MCF 10A (cell line): ENCODE data around the gene NIN. TPM values are rescaled to one million over a fixed set of nuclear protein-coding genes. Genes with fewer than 3 reads are reported as not detected.

Experiments used
- BruUV-seq: library from RNA; stranded (reverse); fragments of 400-500 nt; replicated peaks from 2 replicates; lab custom pipeline; 2021; lab: Mats Ljungman, UMichigan
- CTCF ChIA-PET: fragments of 300-600 bp; sonication (Branson Sonifier 250); formaldehyde crosslinking; extraction: SDS; loops from one replicate; lab custom pipeline; 2021; ENCODE audit warnings: antibody characterized with exemption, inconsistent platforms; lab: Yijun Ruan, JAX
- POLR2A ChIA-PET: fragments of 300-600, 350-650 bp; sonication (Branson Sonifier 250); formaldehyde crosslinking; extraction: SDS; loops from one replicate; lab custom pipeline; 2020; ENCODE audit warnings: antibody characterized with exemption, inconsistent platforms; lab: Yijun Ruan, JAX
- DNase-seq: peaks from one replicate; pipeline ENCODE4 v3.0.0-alpha.2; 2018; ENCODE audit not compliant: unreplicated experiment
- H3K27ac Mint-ChIP-seq: one replicate; pipeline ENCODE4 v1.8.0; 2022; ENCODE audit warnings: mild to moderate bottlenecking, low read depth, mixed read lengths; ENCODE audit not compliant: unreplicated experiment
- H3K27me3 Mint-ChIP-seq: one replicate; pipeline ENCODE4 v1.8.0; 2022; ENCODE audit warnings: mixed read lengths; ENCODE audit not compliant: insufficient read depth, unreplicated experiment
- H3K36me3 Mint-ChIP-seq: one replicate; pipeline ENCODE4 v1.8.0; 2022; ENCODE audit warnings: mild to moderate bottlenecking, moderate library complexity, mixed read lengths; ENCODE audit not compliant: insufficient read depth, unreplicated experiment
- H3K4me1 Mint-ChIP-seq: one replicate; pipeline ENCODE4 v1.8.0; 2022; ENCODE audit warnings: mixed read lengths; ENCODE audit not compliant: insufficient read depth, unreplicated experiment
- H3K4me3 Mint-ChIP-seq: one replicate; pipeline ENCODE4 v1.8.0; 2022; ENCODE audit warnings: mild to moderate bottlenecking, moderate library complexity, mixed read lengths; ENCODE audit not compliant: unreplicated experiment
- H3K9me3 Mint-ChIP-seq: one replicate; pipeline ENCODE4 v1.8.0; 2022; ENCODE audit warnings: mixed read lengths; ENCODE audit not compliant: unreplicated experiment
- intact Hi-C: fragments of 100-400 bp; cut with micrococcal nuclease; formaldehyde crosslinking; loops from 2 replicates; pipeline ENCODE4 v1.14.1; 2022
- total RNA-seq: library from RNA; stranded (reverse); gene quantifications from 2 replicates; pipeline ENCODE4 v1.2.3, GENCODE V29; 2022
- TF ChIP-seq, protein P1 (sequence below): fragments of 200-600 bp; IDR thresholded peaks from one replicate; pipeline ENCODE4 v1.8.0; 2022; ENCODE audit warnings: antibody characterized with exemption, mild to moderate bottlenecking; ENCODE audit not compliant: unreplicated experiment

Gene NIN
- total RNA-seq, 1 experiment from 2014 or later: 33.0 TPM

DNA sequence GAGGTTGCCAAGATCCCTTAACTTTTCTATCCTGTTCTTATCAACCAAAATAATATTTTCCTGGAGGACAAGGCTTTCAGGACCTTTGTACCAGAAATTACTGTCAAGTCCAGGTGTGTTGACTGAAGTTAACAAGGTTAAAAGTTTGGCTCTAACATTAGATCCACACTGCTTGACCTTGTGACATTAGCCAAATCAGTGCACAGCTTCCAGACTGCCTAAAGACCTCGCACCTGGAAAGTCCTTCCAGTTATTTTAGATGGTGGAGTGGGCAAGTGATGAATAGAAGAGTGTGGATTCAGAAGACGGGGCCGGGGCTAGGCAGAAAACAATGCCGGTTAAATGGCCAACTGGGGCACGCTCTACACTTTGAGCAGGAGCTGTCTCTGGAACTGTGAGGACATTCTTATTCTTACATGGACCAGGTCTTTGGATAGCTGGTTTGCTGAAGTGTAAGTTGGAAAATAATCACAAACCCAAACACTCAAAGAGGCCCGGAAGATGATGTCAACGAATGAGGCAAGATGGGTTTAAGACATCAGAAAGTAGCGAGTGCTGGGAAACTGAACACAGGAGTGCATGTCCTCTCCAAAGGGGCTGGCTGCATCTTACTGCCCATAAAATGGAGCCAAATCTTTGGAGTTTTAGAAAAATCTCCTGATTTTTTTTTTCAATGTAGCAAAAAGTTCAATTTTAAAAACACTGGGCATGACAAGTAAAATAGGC is 56.3 kb downstream of the NIN start:
- Mint-ChIP-seq H3K4me1 (peaks cover 40% of the 10 kb centered on the region), H3K27me3 (no peaks in the 10 kb centered on the region), H3K27ac (peak overlapping the region; percentile 94), H3K36me3 (peaks cover 42% of the 10 kb centered on the region), H3K4me3 (peak overlapping the region; percentile 46), H3K9me3 (no peaks in the 10 kb centered on the region)
- TSS peak; percentile 35 for BruUV-seq
- no peak for DNase-seq
- intact Hi-C loops: loop anchor here (5.0 kb wide), 1 partner anchor 107 kb away; the partner anchor contains the start of gene SAV1
- ChIA-PET CTCF (interaction anchor here (0.6 to 10.0 kb wide), 25 partner anchors 8 to 457 kb away, joined by 3 to 233 read pairs (median 5); partner anchors contain the start of gene ATL1), POLR2A (interaction anchor here (0.6 to 3.3 kb wide), 18 partner anchors 13 to 378 kb away, joined by 3 to 21 read pairs (median 6); partner anchors contain the start of genes ATL1, CDKL1, NIN and SAV1)
- TF ChIP-seq, protein P1, sequence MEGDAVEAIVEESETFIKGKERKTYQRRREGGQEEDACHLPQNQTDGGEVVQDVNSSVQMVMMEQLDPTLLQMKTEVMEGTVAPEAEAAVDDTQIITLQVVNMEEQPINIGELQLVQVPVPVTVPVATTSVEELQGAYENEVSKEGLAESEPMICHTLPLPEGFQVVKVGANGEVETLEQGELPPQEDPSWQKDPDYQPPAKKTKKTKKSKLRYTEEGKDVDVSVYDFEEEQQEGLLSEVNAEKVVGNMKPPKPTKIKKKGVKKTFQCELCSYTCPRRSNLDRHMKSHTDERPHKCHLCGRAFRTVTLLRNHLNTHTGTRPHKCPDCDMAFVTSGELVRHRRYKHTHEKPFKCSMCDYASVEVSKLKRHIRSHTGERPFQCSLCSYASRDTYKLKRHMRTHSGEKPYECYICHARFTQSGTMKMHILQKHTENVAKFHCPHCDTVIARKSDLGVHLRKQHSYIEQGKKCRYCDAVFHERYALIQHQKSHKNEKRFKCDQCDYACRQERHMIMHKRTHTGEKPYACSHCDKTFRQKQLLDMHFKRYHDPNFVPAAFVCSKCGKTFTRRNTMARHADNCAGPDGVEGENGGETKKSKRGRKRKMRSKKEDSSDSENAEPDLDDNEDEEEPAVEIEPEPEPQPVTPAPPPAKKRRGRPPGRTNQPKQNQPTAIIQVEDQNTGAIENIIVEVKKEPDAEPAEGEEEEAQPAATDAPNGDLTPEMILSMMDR: no peak

DNA sequence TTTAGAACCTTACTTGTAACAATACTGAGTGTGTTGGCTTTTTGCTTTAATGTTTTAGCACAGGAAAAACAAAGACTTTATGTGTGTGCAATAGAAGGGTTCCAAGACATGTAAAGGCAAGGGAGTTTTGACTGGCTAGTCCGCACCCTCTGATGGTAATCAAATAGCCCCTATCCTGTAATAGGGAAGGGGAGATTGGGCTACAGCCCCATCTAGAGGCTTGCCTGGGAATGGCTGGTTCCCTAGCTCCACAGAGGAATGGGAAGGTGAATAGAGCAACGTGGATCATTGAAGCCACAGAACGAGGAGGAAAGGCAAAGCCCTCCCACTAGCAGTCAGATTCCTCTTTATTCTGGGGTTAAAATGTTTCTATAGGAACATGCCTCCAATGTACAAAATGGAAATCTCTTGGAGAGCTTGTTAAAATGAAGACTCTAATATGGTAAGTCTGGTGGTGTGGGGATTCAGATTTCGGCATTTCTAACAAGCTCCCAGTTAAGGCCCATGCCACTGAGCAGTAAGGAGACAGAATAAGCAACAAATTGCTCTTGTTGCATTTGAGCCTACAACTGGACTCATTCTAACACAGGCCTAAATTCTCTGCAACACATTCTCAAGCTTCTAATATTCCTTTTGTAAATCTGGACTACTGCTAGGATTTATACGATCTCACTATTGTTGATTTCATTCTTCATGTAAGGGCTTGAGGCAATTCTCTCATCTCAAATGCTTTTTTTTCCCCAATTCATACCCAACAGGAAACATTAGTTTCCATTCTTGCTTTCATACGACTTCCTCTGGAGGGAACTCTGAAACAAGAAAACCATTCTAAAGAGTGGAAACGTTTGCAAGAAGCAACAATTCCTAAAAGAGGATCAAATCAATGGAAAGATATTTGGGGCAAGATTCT is 57.1 kb downstream of the NIN start:
- POLR2A ChIA-PET: interaction anchor here (0.6 to 3.0 kb wide), 11 partner anchors 14 to 231 kb away, joined by 3 to 21 read pairs (median 3); partner anchors contain the start of gene SAV1

DNA sequence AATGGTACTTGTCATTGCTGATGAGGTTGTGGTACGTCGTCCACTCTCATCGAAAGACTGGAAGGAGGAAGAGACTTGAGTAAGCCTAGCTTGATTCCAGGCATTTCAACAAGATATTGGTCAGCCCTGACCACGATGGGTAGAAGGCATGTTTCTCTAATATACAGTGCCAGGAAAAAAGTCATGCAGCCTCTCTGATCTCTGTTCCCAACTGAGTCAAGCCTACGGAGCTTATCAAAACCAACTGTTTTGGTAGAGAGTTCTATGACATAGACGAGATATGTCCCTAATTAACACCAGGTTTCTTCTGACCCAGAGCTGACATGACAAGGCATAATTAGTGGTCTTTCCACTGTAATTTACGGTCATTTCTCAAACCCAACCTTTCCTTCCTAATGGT is 58.5 kb downstream of the NIN start:
- Mint-ChIP-seq H3K4me3 (no peak overlapping the region), H3K36me3 (peaks cover 50% of the 10 kb centered on the region), H3K9me3 (no peaks in the 10 kb centered on the region), H3K27ac (peak overlapping the region; percentile 53), H3K27me3 (no peaks in the 10 kb centered on the region), H3K4me1 (peaks cover 40% of the 10 kb centered on the region)
- no peak for DNase-seq
- BruUV-seq: no TSS peak
- ChIA-PET POLR2A (no interaction called here), CTCF (interaction anchor here (0.6 to 10.0 kb wide), 5 partner anchors 11 to 229 kb away, joined by 3 to 233 read pairs (median 101); no protein-coding TSS in a partner anchor)
- TF ChIP-seq, protein P1: no peak
- intact Hi-C loops: no loop called here

More for the DNA sequence above, 57.1 kb downstream of the NIN start:
- Mint-ChIP-seq H3K4me1 (peaks cover 40% of the 10 kb centered on the region), H3K4me3 (no peak overlapping the region), H3K9me3 (no peaks in the 10 kb centered on the region), H3K27me3 (no peaks in the 10 kb centered on the region), H3K36me3 (peaks cover 42% of the 10 kb centered on the region), H3K27ac (peak overlapping the region; percentile 46)
- intact Hi-C loops: loop anchor here (1.0 kb wide), 3 partner anchors 155 to 231 kb away; no protein-coding TSS in a partner anchor
- no TSS peak for BruUV-seq
- TF ChIP-seq, protein P1: peak; percentile 82
- CTCF ChIA-PET: interaction anchor here (0.7 to 10.0 kb wide), 23 partner anchors 11 to 457 kb away, joined by 3 to 233 read pairs (median 5); partner anchors contain the start of gene ATL1
- DNase-seq: peak; percentile 70
